Measurements from ENCODE around the gene GMPR. TPM values are rescaled to one million over a fixed set of nuclear protein-coding genes. Genes with fewer than 3 reads are reported as not detected.

Gene GMPR
- total RNA-seq, 2 experiments from 2014 or later: 0.63 to 0.95 TPM

DNA sequence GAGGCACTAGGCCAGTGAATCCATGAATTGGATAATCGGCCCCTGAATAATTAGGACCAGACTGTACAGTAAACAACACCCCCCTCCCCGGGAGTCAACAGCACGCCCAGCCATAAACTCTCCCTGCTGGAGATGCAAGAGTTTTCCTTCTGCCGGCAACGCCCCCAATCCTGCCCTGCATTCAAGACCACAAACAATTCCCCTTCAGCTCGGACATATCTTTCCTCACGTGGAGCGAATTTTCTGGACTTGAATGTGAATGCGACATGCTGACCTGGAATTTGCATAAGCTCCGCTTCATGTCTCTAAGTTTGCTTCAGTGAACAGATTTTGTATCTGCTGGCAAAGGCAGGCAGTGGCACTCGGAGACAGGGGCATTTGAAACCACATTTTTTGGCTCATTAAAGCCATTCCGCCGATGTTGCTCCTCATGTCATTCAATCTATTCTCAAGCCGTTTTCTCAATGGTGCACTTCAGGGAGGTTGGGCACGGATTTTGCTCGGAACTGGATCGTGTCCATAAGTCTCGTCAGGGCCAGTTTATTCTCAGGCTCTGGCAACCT lies 38.0 kb upstream of the GMPR start:
- H3K4me1 Mint-ChIP-seq (ENCODE audit: low read depth): no peaks in the 10 kb centered on the region
- H3K27me3 ChIP-seq (ENCODE audit: control insufficient read depth in 1 of 2, insufficient read depth in 2 of 2, low read length in 2 of 2): peaks cover 0 to 2% of the 10 kb centered on the region in 2 experiments
- H3K4me3 Mint-ChIP-seq: no peak overlapping the region
- H3K4me1 ChIP-seq (ENCODE audit: insufficient read depth, low read length): no peaks in the 10 kb centered on the region
- no peak overlapping the region for H3K4me3 ChIP-seq (ENCODE audit: low read length)
- H3K36me3 ChIP-seq (ENCODE audit: insufficient read depth, low read length): no peaks in the 10 kb centered on the region
- no peaks in the 10 kb centered on the region for H3K36me3 Mint-ChIP-seq (ENCODE audit: low read depth)
- H3K27me3 Mint-ChIP-seq: peaks cover 6% of the 10 kb centered on the region
- no peaks in the 10 kb centered on the region for H3K9me3 Mint-ChIP-seq
- ATAC-seq (ENCODE audit: poor library complexity) (no peak), DNase-seq (no peak)
- peaks cover 0 to 3% of the 10 kb centered on the region in 2 experiments for H3K9me3 ChIP-seq (ENCODE audit: control insufficient read depth in 1 of 2, insufficient read depth in 1 of 2, low read length in 2 of 2)
- no peak overlapping the region for H3K27ac ChIP-seq (ENCODE audit: low read depth in 1 of 2, low read length in 2 of 2)
- intact Hi-C loops (cut with DNase I, micrococcal nuclease): loop anchor here in 1 of 2 experiments (1.0 kb wide), 1 partner anchor 504 kb away; no protein-coding TSS in a partner anchor
- H3K27ac Mint-ChIP-seq: no peak overlapping the region
- ChIA-PET POLR2A (no interaction called here), CTCF (interaction anchor here (0.7 to 0.9 kb wide), 2 partner anchors 9 kb away, joined by 3 read pairs; no protein-coding TSS in a partner anchor)
- no peak for TF ChIP-seq CTCF (IDR thresholded peaks at IDR 0.05)

DNA sequence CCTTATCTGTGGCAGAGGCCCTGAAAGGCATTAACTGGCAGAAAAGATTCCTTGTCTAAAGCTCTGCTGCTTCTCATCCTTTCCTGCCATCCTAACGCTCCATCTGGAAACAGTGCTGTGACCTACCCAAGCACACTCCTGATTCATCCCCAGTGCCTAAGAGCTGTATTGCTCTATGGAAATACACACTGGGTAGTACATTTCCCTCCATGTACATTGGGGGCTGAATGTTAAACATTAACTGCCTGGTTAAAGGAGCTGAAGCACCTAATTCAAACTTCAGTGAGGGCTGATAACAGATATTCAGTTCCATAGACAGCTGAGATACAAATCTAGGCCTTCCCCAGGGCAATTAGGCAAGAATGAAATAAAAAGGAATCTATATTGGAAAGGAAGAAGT lies 36.7 kb upstream of the GMPR start:
- Mint-ChIP-seq H3K27ac (no peak overlapping the region), H3K27me3 (peaks cover 4% of the 10 kb centered on the region), H3K4me1 (ENCODE audit: low read depth) (no peaks in the 10 kb centered on the region), H3K4me3 (no peak overlapping the region), H3K36me3 (ENCODE audit: low read depth) (no peaks in the 10 kb centered on the region), H3K9me3 (no peaks in the 10 kb centered on the region)
- ATAC-seq (ENCODE audit: poor library complexity): no peak
- no peak for TF ChIP-seq CTCF (IDR thresholded peaks at IDR 0.05)
- POLR2A ChIA-PET: no interaction called here
- intact Hi-C loops (cut with DNase I, micrococcal nuclease): no loop called here
- Histone ChIP-seq H3K27me3 (ENCODE audit: control insufficient read depth in 1 of 2, insufficient read depth in 2 of 2, low read length in 2 of 2) (no peaks in the 10 kb centered on the region), H3K4me1 (ENCODE audit: insufficient read depth, low read length) (no peaks in the 10 kb centered on the region), H3K27ac (ENCODE audit: low read depth in 1 of 2, low read length in 2 of 2) (no peak overlapping the region), H3K36me3 (ENCODE audit: insufficient read depth, low read length) (no peaks in the 10 kb centered on the region), H3K9me3 (ENCODE audit: control insufficient read depth in 1 of 2, insufficient read depth in 1 of 2, low read length in 2 of 2) (peaks cover 0 to 3% of the 10 kb centered on the region in 2 experiments), H3K4me3 (ENCODE audit: low read length) (no peak overlapping the region)
- CTCF ChIA-PET: no interaction called here
- DNase-seq: no peak

DNA sequence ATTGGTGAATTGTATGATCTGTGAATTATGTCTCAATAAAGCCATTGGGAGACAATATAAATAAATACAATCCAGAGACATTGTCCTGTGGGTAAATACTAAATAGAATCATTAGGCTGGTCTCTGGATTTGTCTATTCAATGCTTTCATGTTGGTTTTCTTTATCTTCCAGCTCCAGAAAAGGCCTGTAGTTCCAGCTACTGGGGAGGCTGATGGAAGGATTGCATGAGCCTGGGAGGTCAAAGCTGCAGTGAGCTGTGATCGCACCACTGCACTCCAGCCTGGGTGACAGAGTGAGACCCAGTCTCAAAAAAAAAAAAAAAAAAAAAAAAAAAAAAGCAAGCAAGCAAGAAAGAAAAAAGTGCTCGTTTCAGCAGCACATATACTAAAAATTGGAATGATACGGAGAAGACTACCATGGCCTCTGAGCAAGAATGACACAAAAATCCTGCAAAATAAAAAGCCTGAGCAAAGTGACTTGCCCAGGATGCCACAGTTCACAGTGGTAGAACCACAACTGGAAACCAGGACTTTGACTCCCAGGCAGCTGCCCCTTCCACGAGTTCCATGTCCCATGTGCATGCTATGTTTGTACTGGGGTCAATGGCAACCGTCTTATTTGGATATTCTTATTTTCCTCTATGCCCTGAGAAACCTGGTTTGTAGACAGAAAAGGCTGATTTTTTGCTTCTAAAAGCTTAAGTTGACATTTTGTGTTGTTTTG lies 33.6 kb upstream of the GMPR start:
- no peak overlapping the region for H3K27ac Mint-ChIP-seq
- intact Hi-C loops (cut with DNase I, micrococcal nuclease): no loop called here
- ATAC-seq (ENCODE audit: poor library complexity) (no peak), DNase-seq (no peak)
- POLR2A ChIA-PET: no interaction called here
- no peak overlapping the region for H3K4me3 Mint-ChIP-seq
- no peak overlapping the region for H3K27ac ChIP-seq (ENCODE audit: low read depth in 1 of 2, low read length in 2 of 2)
- no peaks in the 10 kb centered on the region for H3K36me3 Mint-ChIP-seq (ENCODE audit: low read depth)
- H3K4me3 ChIP-seq (ENCODE audit: low read length): no peak overlapping the region
- H3K36me3 ChIP-seq (ENCODE audit: insufficient read depth, low read length): no peaks in the 10 kb centered on the region
- peaks cover 18% of the 10 kb centered on the region for H3K27me3 Mint-ChIP-seq
- no peak for TF ChIP-seq CTCF (IDR thresholded peaks at IDR 0.05)
- H3K27me3 ChIP-seq (ENCODE audit: control insufficient read depth in 1 of 2, insufficient read depth in 2 of 2, low read length in 2 of 2): peaks cover 0 to 8% of the 10 kb centered on the region in 2 experiments
- H3K4me1 Mint-ChIP-seq (ENCODE audit: low read depth): no peaks in the 10 kb centered on the region
- no peaks in the 10 kb centered on the region for H3K4me1 ChIP-seq (ENCODE audit: insufficient read depth, low read length)
- H3K9me3 Mint-ChIP-seq: no peaks in the 10 kb centered on the region
- CTCF ChIA-PET: interaction anchor here (3.4 kb wide), 1 partner anchor 513 kb away, joined by 20 read pairs; no protein-coding TSS in a partner anchor
- H3K9me3 ChIP-seq (ENCODE audit: control insufficient read depth in 1 of 2, insufficient read depth in 1 of 2, low read length in 2 of 2): no peaks in the 10 kb centered on the region

Measured in CD4-positive, alpha-beta T cell (primary cell).